Glomerular visceral epithelial cell (primary cell): ENCODE data around the gene TAMALIN.
A peak's percentile ranks its signal among the peaks of the same experiment; 100 is the strongest.
"Not testable (repeated sequence)": the region's sequence is repeated elsewhere in the genome, so short reads cannot be mapped to it uniquely, and the experiment has no call there.

Experiments used
- DNase-seq: peaks from one replicate; pipeline ENCODE4 v3.0.0-alpha.2; 2016; ENCODE audit errors: extremely low spot score

TAMALIN gene

GRCh38 chr12:52006726-52007157, at the start of gene TAMALIN:
Gene TAMALIN (plus strand): TSS chr12:52006946. CDS start chr12:52007020, 74 bp downstream.
- peak; percentile 49 for DNase-seq

- DNase-seq: no peak
Measured at GRCh38 chr12:51958542-51958941, 48.2 kb upstream of the TAMALIN start.

GRCh38 chr12:51959211-51959610, 47.5 kb upstream of the TAMALIN start:
- no peak for DNase-seq

GRCh38 chr12:51959921-51960320, 46.8 kb upstream of the TAMALIN start:
- no peak for DNase-seq

GRCh38 chr12:51960488-51960887, 46.3 kb upstream of the TAMALIN start:
- no peak for DNase-seq

- no peak for DNase-seq
Measured at GRCh38 chr12:51960890-51961289, 45.9 kb upstream of the TAMALIN start.

GRCh38 chr12:51961834-51962233, 44.9 kb upstream of the TAMALIN start:
- DNase-seq: no peak

GRCh38 chr12:51962737-51963136, 44.0 kb upstream of the TAMALIN start:
- DNase-seq: no peak

GRCh38 chr12:51963477-51963876, 43.3 kb upstream of the TAMALIN start:
- no peak for DNase-seq

GRCh38 chr12:51969643-51970042, 37.1 kb upstream of the TAMALIN start:
- DNase-seq: no peak

GRCh38 chr12:51970904-51971646, 35.7 kb upstream of the TAMALIN start:
- DNase-seq: peak; percentile 50

- no peak for DNase-seq
Measured at GRCh38 chr12:51971679-51972421, 34.9 kb upstream of the TAMALIN start.

- DNase-seq: no peak
Measured at GRCh38 chr12:51972422-51972812, 34.3 kb upstream of the TAMALIN start.

- no peak for DNase-seq
Measured at GRCh38 chr12:51972849-51973273, 33.9 kb upstream of the TAMALIN start.

GRCh38 chr12:51973560-51973959, 33.2 kb upstream of the TAMALIN start:
- DNase-seq: no peak

GRCh38 chr12:51974646-51975045, 32.1 kb upstream of the TAMALIN start:
- DNase-seq: no peak

- DNase-seq: no peak
Measured at GRCh38 chr12:51975196-51975595, 31.6 kb upstream of the TAMALIN start.

GRCh38 chr12:51976376-51977160, 30.2 kb upstream of the TAMALIN start:
- peak; percentile 91 for DNase-seq

- peak; percentile 53 for DNase-seq
Measured at GRCh38 chr12:51977320-51977753, 29.4 kb upstream of the TAMALIN start.

GRCh38 chr12:51979306-51979705, 27.4 kb upstream of the TAMALIN start:
- DNase-seq: not testable (repeated sequence)

- peak; percentile 72 for DNase-seq
Measured at GRCh38 chr12:51980051-51980808, 26.5 kb upstream of the TAMALIN start.

- no peak for DNase-seq
Measured at GRCh38 chr12:51980809-51981127, 26.0 kb upstream of the TAMALIN start.
